ENCODE data around the gene GNAO1.
A peak's percentile ranks its signal among the peaks of the same experiment; 100 is the strongest.

GNAO1 gene

DNA sequence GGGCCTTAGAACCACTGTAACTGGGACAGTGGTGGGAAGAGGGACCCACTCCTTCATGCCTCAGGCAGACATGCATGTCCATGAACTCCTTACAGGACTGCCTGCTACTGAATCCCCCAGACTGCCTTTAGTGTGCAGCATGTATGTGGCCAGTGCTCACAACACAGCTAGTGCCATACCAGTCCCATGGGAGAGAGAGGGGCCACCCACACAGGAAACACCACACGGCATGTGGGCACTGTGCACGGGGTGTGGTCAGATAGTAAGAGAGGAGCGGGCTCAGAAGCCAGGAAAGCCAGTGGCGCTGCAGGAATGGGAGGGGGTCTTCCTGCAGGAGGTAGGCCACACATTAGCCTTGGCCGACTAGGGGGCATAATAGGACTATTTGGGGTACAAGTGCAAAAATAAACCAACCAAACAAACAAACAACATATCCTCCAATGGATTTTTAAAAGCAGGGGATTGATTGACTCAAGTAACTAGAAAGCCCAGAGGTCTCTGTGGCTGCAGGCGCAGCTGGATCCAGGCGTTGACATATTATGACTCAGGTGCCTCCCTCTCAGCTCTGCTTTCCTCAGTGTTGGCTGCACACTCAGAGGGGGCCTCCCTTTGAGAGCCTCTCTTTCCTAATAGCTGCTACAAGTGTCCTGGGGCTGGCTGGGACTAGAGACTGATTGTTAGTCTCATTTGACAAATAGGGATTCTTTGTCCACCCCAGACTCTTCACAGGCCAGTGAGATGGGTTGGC is 129.7 kb downstream of the GNAO1 start:
- Histone ChIP-seq H3K27ac (ENCODE audit: extremely low read depth, low read depth, low read length) (no peak overlapping the region), H3K36me3 (ENCODE audit: control insufficient read depth in 2 of 2, insufficient read depth in 1 of 2, low read length in 2 of 2) (no peaks in the 10 kb centered on the region), H3K4me1 (ENCODE audit: control insufficient read depth, insufficient read depth, low read length) (no peaks in the 10 kb centered on the region), H3K4me3 (ENCODE audit: low read depth, low read length) (no peak overlapping the region), H3K9me3 (ENCODE audit: control insufficient read depth, insufficient read depth, low read depth, low read length) (no peaks in the 10 kb centered on the region)
- CTCF ChIA-PET, result interaction anchor here (1.4 to 3.7 kb wide), 2 partner anchors 280 to 376 kb away, joined by 4 to 38 read pairs; no protein-coding TSS in a partner anchor
- POLR2A ChIA-PET, result no interaction called here
- TF ChIP-seq ZBTB1 (tag by site-specific recombination; IDR thresholded peaks at IDR 0.05), result no peak
- no peak for TF ChIP-seq GLI2 (tag by site-specific recombination; IDR thresholded peaks at IDR 0.05; ENCODE audit: borderline replicate concordance, low read depth)
- TF ChIP-seq ZNF121 (tag by site-specific recombination; IDR thresholded peaks at IDR 0.05), result no peak
- no peak for TF ChIP-seq ZFP69B (tag by site-specific recombination; IDR thresholded peaks at IDR 0.05)

- Histone ChIP-seq H3K4me3 (ENCODE audit: low read depth, low read length) (no peak overlapping the region), H3K36me3 (ENCODE audit: control insufficient read depth in 2 of 2, insufficient read depth in 1 of 2, low read length in 2 of 2) (no peaks in the 10 kb centered on the region), H3K9me3 (ENCODE audit: control insufficient read depth, insufficient read depth, low read depth, low read length) (no peaks in the 10 kb centered on the region), H3K27ac (ENCODE audit: extremely low read depth, low read depth, low read length) (no peak overlapping the region), H3K4me1 (ENCODE audit: control insufficient read depth, insufficient read depth, low read length) (no peaks in the 10 kb centered on the region)
- no peak for TF ChIP-seq ZNF274 (IDR thresholded peaks at IDR 0.05; ENCODE audit: low read length)
- no peak for TF ChIP-seq ZNF274 (tag by site-specific recombination; IDR thresholded peaks at IDR 0.05; ENCODE audit: borderline replicate concordance)
- no peak for TF ChIP-seq ZBTB8A (tag by site-specific recombination; IDR thresholded peaks at IDR 0.05)
- no peak for TF ChIP-seq ZNF530 (tag by site-specific recombination; IDR thresholded peaks at IDR 0.05; ENCODE audit: low read depth)
- TF ChIP-seq ZBTB20 (tag by site-specific recombination; IDR thresholded peaks at IDR 0.05), result no peak
- TF ChIP-seq KLF10 (tag by site-specific recombination; IDR thresholded peaks at IDR 0.05), result no peak
- TF ChIP-seq ZNF155 (tag by site-specific recombination; IDR thresholded peaks at IDR 0.05), result no peak
- TF ChIP-seq GLI2 (tag by site-specific recombination; IDR thresholded peaks at IDR 0.05; ENCODE audit: borderline replicate concordance, low read depth), result no peak
- TF ChIP-seq TCF7L2 (IDR thresholded peaks at IDR 0.05; ENCODE audit: borderline replicate concordance, low read depth, low read length), result no peak
- ChIA-PET POLR2A (no interaction called here), CTCF (interaction anchor here (1.4 kb wide), 2 partner anchors 35 to 281 kb away, joined by 3 to 4 read pairs; no protein-coding TSS in a partner anchor)
Measured at GRCh38 chr16:56321571-56321970, 130.3 kb downstream of the GNAO1 start.

- no peak overlapping the region for H3K4me3 ChIP-seq (ENCODE audit: low read depth, low read length)
- H3K27ac ChIP-seq (ENCODE audit: extremely low read depth, low read depth, low read length), result no peak overlapping the region
- peak; percentile 60 for TF ChIP-seq SCRT2 (tag by site-specific recombination; IDR thresholded peaks at IDR 0.05)
- TF ChIP-seq ZIC2 (tag by site-specific recombination; IDR thresholded peaks at IDR 0.05), result peak; percentile 38; the same call in 1 of the 2 replicates
- no peak for TF ChIP-seq ZNF266 (tag by site-specific recombination; IDR thresholded peaks at IDR 0.05; ENCODE audit: low read depth)
- no peaks in the 10 kb centered on the region for H3K4me1 ChIP-seq (ENCODE audit: control insufficient read depth, insufficient read depth, low read length)
- ChIA-PET CTCF (interaction anchor here (1.3 kb wide), 1 partner anchor 13 kb away, joined by 3 read pairs; no protein-coding TSS in a partner anchor), POLR2A (no interaction called here)
- H3K9me3 ChIP-seq (ENCODE audit: control insufficient read depth, insufficient read depth, low read depth, low read length), result no peaks in the 10 kb centered on the region
- no peaks in the 10 kb centered on the region for H3K36me3 ChIP-seq (ENCODE audit: control insufficient read depth in 2 of 2, insufficient read depth in 1 of 2, low read length in 2 of 2)
Measured at GRCh38 chr16:56324406-56324805, 133.1 kb downstream of the GNAO1 start.

- Histone ChIP-seq H3K4me1 (ENCODE audit: control insufficient read depth, insufficient read depth, low read length) (no peaks in the 10 kb centered on the region), H3K9me3 (ENCODE audit: control insufficient read depth, insufficient read depth, low read depth, low read length) (no peaks in the 10 kb centered on the region), H3K36me3 (ENCODE audit: control insufficient read depth in 2 of 2, insufficient read depth in 1 of 2, low read length in 2 of 2) (no peaks in the 10 kb centered on the region), H3K27ac (ENCODE audit: extremely low read depth, low read depth, low read length) (no peak overlapping the region), H3K4me3 (ENCODE audit: low read depth, low read length) (no peak overlapping the region)
- ChIA-PET CTCF (interaction anchor here (0.8 to 1.3 kb wide), 2 partner anchors 8 to 30 kb away, joined by 3 to 5 read pairs; no protein-coding TSS in a partner anchor), POLR2A (no interaction called here)
- TF ChIP-seq ZNF501 (tag by site-specific recombination; IDR thresholded peaks at IDR 0.05) (no peak), ZNF776 (tag by site-specific recombination; IDR thresholded peaks at IDR 0.05; ENCODE audit: borderline replicate concordance) (no peak), BCL11B (tag by site-specific recombination; IDR thresholded peaks at IDR 0.05; ENCODE audit: low read depth) (no peak), ZNF639 (tag by site-specific recombination; IDR thresholded peaks at IDR 0.05) (no peak), ZNF24 (tag by site-specific recombination; IDR thresholded peaks at IDR 0.05) (no peak), ZNF223 (tag by site-specific recombination; IDR thresholded peaks at IDR 0.05) (no peak)
- TF ChIP-seq, protein P1, sequence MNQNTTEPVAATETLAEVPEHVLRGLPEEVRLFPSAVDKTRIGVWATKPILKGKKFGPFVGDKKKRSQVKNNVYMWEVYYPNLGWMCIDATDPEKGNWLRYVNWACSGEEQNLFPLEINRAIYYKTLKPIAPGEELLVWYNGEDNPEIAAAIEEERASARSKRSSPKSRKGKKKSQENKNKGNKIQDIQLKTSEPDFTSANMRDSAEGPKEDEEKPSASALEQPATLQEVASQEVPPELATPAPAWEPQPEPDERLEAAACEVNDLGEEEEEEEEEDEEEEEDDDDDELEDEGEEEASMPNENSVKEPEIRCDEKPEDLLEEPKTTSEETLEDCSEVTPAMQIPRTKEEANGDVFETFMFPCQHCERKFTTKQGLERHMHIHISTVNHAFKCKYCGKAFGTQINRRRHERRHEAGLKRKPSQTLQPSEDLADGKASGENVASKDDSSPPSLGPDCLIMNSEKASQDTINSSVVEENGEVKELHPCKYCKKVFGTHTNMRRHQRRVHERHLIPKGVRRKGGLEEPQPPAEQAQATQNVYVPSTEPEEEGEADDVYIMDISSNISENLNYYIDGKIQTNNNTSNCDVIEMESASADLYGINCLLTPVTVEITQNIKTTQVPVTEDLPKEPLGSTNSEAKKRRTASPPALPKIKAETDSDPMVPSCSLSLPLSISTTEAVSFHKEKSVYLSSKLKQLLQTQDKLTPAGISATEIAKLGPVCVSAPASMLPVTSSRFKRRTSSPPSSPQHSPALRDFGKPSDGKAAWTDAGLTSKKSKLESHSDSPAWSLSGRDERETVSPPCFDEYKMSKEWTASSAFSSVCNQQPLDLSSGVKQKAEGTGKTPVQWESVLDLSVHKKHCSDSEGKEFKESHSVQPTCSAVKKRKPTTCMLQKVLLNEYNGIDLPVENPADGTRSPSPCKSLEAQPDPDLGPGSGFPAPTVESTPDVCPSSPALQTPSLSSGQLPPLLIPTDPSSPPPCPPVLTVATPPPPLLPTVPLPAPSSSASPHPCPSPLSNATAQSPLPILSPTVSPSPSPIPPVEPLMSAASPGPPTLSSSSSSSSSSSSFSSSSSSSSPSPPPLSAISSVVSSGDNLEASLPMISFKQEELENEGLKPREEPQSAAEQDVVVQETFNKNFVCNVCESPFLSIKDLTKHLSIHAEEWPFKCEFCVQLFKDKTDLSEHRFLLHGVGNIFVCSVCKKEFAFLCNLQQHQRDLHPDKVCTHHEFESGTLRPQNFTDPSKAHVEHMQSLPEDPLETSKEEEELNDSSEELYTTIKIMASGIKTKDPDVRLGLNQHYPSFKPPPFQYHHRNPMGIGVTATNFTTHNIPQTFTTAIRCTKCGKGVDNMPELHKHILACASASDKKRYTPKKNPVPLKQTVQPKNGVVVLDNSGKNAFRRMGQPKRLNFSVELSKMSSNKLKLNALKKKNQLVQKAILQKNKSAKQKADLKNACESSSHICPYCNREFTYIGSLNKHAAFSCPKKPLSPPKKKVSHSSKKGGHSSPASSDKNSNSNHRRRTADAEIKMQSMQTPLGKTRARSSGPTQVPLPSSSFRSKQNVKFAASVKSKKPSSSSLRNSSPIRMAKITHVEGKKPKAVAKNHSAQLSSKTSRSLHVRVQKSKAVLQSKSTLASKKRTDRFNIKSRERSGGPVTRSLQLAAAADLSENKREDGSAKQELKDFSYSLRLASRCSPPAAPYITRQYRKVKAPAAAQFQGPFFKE (tag by site-specific recombination; IDR thresholded peaks at IDR 0.05; ENCODE audit: borderline replicate concordance), result no peak
Measured at GRCh38 chr16:56325956-56326355, 134.7 kb downstream of the GNAO1 start.

All from HEK293 (cell line).